NCI-H460 (cell line): ENCODE measurements around the gene RUNX1. TPM values are rescaled to one million over a fixed set of nuclear protein-coding genes. Genes with fewer than 3 reads are reported as not detected.

Experiments used
- DNase-seq: peaks from one replicate; pipeline ENCODE4 v3.0.0-alpha.2; 2016; ENCODE audit warnings: low read depth; ENCODE audit errors: extremely low read depth
- total RNA-seq: library from RNA; depleted of rRNA; stranded (reverse); fragments of >200 nt; shearing (Covaris generic); gene quantifications from 2 replicates; pipeline ENCODE4 v1.2.3, GENCODE V29; 2014

Gene RUNX1
- total RNA-seq, 1 experiment from 2014 or later = 7.3 TPM

GRCh38 chr21:34771512-34772028, 277.5 kb downstream of the RUNX1 start:
- peak; percentile 85 for DNase-seq

GRCh38 chr21:34770576-34770975, 278.5 kb downstream of the RUNX1 start:
- DNase-seq = no peak

GRCh38 chr21:34768326-34768725, 280.8 kb downstream of the RUNX1 start:
- DNase-seq = no peak

- no peak for DNase-seq
Observed at GRCh38 chr21:34766862-34767261, 282.2 kb downstream of the RUNX1 start.

- DNase-seq = no peak
Observed at GRCh38 chr21:34765619-34766018, 283.5 kb downstream of the RUNX1 start.

GRCh38 chr21:34764715-34765284, 284.3 kb downstream of the RUNX1 start:
- DNase-seq = no peak

GRCh38 chr21:34762786-34763185, 286.3 kb downstream of the RUNX1 start:
- DNase-seq = no peak

GRCh38 chr21:34761758-34762330, 287.3 kb downstream of the RUNX1 start:
- DNase-seq = no peak

GRCh38 chr21:34754690-34755647, 294.1 kb downstream of the RUNX1 start:
- DNase-seq = no peak

- DNase-seq = no peak
Observed at GRCh38 chr21:34748862-34749261, 300.2 kb downstream of the RUNX1 start.

- DNase-seq = peak; percentile 73
Observed at GRCh38 chr21:34745557-34746255, 303.4 kb downstream of the RUNX1 start.

- no peak for DNase-seq
Observed at GRCh38 chr21:34744801-34745200, 304.3 kb downstream of the RUNX1 start.

- no peak for DNase-seq
Observed at GRCh38 chr21:34743831-34744230, 305.3 kb downstream of the RUNX1 start.

- DNase-seq = no peak
Observed at GRCh38 chr21:34743285-34743684, 305.8 kb downstream of the RUNX1 start.

GRCh38 chr21:34740198-34740597, 308.9 kb downstream of the RUNX1 start:
- DNase-seq = no peak
